NCI-H2107 (cell line): ENCODE results near the gene FRMD3.

ENCODE experiments used
- DNase-seq: peaks from one replicate; lab custom pipeline; 2025; lab: John Stamatoyannopoulos, UW

FRMD3 gene

GRCh38 chr9:83432877-83433550 is 105.2 kb downstream of the FRMD3 start:
- DNase-seq: no peak

GRCh38 chr9:83432104-83432627 is 106.0 kb downstream of the FRMD3 start:
- no peak for DNase-seq

DNA sequence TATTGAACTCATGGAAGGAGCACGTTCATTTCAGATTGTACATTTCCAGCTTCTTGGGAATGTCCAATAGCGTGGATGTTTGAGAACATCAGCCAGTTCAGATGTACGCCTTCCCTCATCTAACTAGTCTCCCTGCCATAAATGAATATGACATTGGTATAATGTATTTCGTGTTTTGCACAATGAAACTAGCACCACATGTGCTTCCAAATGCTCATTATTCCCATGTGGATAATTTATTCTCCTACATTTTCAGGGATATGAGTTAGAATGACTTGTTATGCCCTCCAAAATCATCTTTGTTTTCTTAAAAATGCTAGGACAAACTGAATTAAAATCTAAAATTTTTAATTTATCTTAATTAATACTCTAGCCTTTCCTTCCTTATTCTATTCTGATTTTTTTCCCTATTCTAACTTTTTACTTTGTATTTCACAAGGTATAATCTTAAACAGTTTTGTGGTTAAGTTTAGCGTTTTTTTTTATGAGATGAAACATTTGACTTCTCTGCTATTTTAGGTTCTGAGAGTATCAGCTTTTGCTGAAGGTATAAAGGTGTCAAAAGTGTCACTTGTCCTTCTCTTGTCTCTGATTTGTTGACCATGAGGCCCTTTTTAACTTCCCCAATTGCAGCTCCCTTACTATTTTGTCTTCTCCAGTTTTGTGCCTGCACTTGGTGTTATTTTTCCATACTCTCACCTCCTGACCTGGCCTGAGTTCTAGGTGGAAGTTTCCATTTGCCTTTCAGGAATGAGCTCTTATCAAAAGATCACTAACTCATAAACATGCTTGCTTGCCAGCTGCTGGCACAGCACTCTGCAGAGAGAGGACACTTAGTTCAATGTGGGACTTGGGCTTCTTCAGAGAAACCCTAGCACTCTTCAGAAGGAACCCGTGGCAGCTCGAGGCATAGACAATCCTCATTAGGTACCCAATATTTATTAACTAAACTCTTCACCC is 106.8 kb downstream of the FRMD3 start:
- no peak for DNase-seq

DNA sequence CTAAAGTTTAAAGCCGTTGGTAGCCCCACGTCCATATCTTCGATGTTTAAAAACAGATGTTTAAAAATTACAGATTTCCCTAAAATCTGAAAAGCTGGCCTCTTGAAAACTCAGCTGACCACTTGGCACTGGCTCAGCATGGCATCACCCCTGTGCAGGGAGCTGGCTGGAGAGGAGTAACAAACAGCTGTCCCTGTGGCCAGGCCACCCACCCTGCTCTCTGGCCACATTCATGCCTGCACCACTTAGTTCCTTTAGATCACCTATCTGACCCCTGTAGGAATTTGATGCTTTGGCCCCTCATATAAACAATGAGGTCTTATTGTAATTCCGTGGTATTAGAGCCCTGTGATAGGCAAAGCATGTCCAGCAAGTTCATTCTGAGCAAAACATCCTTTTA is 107.5 kb downstream of the FRMD3 start:
- DNase-seq: no peak

DNA sequence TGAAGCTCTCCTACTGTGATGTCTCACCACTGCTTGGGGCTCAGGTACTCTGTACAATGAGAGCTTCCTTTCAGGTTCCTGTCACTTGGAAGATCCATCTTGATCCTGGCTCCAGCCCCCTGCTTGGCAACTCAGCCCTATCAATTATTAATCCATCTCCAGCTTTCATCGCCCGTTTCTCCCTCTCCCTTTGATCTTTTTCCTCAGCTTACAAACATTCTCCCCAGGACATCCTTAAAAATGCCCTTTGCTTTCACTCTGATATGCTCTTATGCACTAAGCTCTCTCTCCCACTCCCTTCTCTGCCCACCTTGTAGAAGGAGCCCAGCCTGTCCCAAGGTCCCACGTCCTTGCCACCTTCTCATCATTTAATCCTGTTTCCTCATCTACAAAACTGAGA is 109.0 kb downstream of the FRMD3 start:
- no peak for DNase-seq

GRCh38 chr9:83425240-83425639 is 113.0 kb downstream of the FRMD3 start:
- DNase-seq: no peak

GRCh38 chr9:83424831-83425230 is 113.4 kb downstream of the FRMD3 start:
- DNase-seq: no peak

DNA sequence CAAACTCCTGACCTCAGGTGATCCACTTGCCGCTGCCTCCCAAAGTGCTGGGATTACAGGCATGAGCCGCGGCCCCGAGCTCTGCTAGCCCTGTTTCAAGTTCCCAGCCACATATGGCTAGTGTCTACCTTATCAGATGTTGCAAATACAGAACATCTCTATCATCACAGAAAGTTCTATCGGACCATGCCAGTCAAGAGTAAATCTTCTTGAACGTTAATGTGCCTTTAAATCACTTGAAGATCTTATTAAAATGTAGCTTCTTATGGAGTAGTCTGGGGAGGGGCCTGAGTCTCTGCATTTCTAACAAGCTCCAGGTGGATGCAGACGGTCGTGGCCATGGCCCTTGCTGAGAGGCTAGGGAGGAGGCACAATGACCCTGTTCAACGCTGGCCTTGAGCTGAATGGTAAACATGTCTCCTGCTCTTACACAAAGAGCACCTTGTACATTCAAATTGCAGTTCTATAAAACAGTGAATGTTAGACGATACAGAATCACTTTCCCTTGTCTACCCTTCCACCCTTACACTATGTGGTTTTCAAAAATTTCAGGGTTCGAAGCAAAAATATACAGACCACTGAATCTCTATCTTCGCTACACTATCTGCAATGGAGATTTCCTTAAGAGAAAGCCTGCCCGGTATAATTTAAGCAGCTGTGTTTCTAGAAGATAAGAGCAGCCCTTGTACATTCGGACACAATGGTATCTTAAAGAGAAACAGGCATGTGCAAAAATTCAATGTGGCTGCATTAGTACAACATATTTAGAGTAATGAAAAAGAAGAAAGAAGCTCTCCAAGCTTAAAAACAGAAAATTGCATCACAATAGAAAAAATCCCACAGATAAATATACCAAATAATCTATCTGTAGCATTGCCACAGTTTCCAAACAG is 114.1 kb downstream of the FRMD3 start:
- no peak for DNase-seq

DNA sequence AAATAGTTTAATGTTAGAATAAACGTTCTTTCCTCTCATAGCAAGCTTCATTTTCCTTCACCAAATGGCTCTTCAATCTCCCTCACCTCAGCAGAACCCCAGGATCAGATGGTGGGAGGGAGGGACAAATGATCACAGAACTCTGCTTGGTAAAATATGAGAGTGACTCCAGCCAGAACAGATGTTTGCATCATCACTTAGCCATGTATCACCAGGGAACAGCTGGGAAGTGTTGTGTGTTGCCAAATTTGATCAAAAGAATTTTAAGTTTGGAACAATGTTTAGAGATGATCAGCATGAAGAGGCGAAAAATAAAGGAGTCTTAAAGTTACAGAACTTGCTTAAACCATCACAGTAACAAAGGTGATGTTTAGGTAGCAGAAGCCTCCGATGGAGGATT is 115.7 kb downstream of the FRMD3 start:
- DNase-seq: no peak

DNA sequence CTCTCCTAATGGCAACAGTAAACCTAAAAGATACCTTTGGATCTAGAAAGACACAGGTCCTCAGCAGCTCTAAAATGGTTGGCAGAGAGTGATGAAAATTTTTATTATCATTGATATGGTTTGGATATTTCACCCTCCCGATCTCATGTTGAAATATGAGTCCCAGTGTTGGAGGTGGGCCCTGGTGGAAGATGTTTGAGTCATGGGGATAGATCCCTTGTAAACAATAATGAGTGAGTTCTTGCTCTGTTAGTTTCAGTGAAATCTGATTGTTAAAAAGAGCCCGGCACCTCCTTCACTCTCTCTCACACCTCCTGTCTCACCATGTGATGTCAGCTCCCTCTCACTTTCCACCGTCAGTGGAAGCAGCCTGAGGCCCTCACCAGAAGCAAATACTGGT is 117.7 kb downstream of the FRMD3 start:
- DNase-seq: no peak

GRCh38 chr9:83419961-83420360 is 118.2 kb downstream of the FRMD3 start:
- DNase-seq: no peak

DNA sequence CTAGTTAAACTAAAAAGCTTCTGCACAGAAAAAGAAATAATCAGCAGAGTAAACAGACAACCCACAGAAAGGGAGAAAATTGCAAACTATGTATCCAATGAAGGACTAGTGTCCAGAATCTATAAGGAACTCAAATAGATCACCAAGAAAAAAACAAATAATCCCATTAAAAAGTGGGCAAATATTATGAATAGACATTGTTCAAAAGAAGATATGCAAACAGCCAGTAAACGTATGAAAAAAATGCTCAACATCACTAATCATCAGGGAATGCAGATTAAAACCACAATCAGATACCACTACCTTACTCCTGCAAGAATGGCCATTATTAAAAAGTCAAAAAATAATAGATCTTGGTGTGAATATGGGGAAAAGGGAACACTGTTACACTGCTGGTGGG is 119.9 kb downstream of the FRMD3 start:
- DNase-seq: no peak

DNA sequence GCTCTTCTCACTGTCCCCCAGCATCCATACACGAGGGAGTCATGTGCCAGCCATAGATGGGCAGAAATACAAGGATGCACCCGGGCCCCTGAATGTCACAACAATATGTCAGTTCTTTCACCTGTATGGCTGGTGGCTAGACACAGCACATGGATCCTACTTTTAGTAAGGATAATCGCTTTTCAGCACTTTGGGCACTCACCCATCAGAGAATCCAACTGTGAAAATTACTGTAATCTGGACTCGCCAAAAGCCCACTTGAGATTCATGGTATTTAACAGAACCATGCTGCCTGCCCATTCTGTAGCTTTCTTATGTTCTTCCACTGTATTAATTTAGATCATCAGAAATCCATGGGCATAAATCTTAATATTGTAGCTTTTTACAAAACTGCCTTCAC is 124.8 kb downstream of the FRMD3 start:
- DNase-seq: no peak

DNA sequence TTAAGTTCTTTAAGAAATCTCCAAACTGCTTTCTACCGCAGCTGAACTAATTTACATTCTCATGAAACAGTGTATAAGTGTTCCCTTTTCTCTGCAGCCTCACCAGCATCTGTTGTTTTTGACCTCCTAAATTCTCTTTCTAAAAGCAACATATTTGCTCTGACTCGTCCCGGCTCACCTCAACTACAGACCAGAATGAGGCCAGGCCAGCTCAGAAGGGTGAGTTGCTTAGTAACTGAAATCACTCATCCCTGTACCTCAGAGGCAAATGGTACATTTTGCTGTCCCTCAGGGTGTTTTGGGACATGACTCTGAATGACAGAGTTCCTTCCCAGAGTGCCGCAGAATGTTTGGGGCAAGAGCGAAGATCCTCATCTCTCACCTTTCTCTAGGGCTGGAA is 127.5 kb downstream of the FRMD3 start:
- DNase-seq: no peak

GRCh38 chr9:83406921-83407320 is 131.3 kb downstream of the FRMD3 start:
- no peak for DNase-seq

DNA sequence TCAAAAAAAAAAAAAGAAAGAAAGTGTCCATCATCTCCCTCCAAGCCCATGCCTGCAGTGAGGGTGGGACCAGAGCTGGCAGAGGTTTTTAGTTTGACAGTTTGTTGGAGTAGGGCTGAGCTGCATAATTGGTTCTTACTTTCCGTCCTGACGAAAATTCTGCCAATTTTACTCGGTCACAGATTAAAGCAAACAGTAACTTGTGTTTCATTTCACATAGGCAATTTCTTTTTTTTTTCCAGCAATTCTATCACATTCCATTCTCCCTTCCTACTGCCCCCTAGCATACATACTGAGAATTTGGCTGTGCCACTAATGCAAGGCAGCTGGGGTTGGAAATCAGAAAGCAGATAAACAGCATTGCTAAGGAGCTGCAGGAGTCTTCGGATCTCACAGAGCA is 132.4 kb downstream of the FRMD3 start:
- no peak for DNase-seq

DNA sequence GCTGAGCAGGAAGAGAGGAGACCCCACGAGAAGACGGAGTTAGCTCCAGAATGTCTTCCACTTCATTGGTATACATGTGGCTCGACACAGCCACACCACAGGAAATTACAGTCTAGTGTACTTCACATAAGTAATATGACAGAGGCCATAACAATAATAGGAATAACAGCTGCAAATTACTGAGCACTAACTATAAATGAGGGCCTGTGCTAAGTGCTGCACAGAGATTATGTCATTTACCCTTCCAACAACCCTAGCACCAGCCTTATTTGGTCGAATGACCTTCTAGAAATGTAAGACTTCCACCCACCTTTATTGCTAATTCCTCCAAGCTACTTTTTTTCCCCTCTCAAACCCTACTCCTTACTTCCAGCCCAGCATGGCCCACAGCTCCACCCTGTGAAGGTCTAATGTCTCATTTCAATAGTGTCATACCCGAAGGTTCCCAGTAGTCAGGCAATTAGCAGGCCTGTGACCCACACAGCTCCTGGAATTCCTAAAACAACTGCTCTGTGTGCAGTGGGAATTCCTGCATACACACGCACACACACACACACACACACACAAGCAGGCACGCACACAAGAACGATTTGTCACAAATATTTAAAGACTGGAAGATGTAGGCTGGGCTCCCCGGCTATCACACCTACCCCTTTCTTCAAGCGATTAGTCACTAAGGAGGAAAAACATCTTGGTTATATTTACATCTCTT is 134.5 kb downstream of the FRMD3 start:
- DNase-seq: no peak

- DNase-seq: no peak
Observed at GRCh38 chr9:83401328-83401900, 136.8 kb downstream of the FRMD3 start.

GRCh38 chr9:83396813-83397212 is 141.4 kb downstream of the FRMD3 start:
- DNase-seq: no peak

- no peak for DNase-seq
Observed at GRCh38 chr9:83396342-83396741, 141.9 kb downstream of the FRMD3 start.

GRCh38 chr9:83392228-83392627 is 146.0 kb downstream of the FRMD3 start:
- no peak for DNase-seq
